CD4-positive, CD25-positive, alpha-beta regulatory T cell (primary cell): ENCODE results near the gene C5orf46. TPM values are rescaled to one million over a fixed set of nuclear protein-coding genes. Genes with fewer than 3 reads are reported as not detected.

Source experiments
- ATAC-seq, 2 donors: fragments of 150-1000 bp; cut with Tn5 transposase; one replicate each; pipeline ENCODE4 v1.10.0; 2021; ENCODE audit warnings: low read depth in 2 of 2, moderate number of reproducible peaks in 2 of 2, moderate library complexity in 1 of 2
- DNase-seq, 3 donors: peaks; one replicate each; pipeline versions ENCODE4 v3.0.0 to v3.0.0-alpha.2; 2012 to 2022; ENCODE audit warnings: mixed read lengths in 1 of 3
- H3K27ac ChIP-seq: one replicate; pipeline ENCODE4 v1.7.0; 2013; ENCODE audit warnings: mild to moderate bottlenecking, low read length; ENCODE audit not compliant: insufficient read depth, poor library complexity, severe bottlenecking
- H3K27me3 ChIP-seq: one replicate; pipeline ENCODE4 v1.7.0; 2013; ENCODE audit warnings: low read length; ENCODE audit not compliant: control insufficient read depth, insufficient read depth
- H3K36me3 ChIP-seq: one replicate; pipeline ENCODE4 v1.7.0; 2013; ENCODE audit warnings: mild to moderate bottlenecking, low read length, moderate library complexity; ENCODE audit not compliant: control insufficient read depth, insufficient read depth
- H3K4me1 ChIP-seq: 2 replicates; pipeline ENCODE4 v1.7.0; 2013; ENCODE audit warnings: mild to moderate bottlenecking, low read length; ENCODE audit not compliant: insufficient read depth, control insufficient read depth, poor library complexity, severe bottlenecking
- H3K4me3 ChIP-seq: one replicate; pipeline ENCODE4 v1.7.0; 2013; ENCODE audit warnings: low read depth, mild to moderate bottlenecking, low read length, moderate library complexity
- H3K9me3 ChIP-seq, 2 experiments: 1 replicate in 1 of 2; 2 replicates in 1 of 2; pipeline ENCODE4 v1.7.0; 2013; ENCODE audit warnings: low read length in 2 of 2, mild to moderate bottlenecking in 1 of 2, moderate library complexity in 1 of 2; ENCODE audit not compliant: control insufficient read depth in 2 of 2
- H3K27ac Mint-ChIP-seq, 3 donors: one replicate each; pipeline ENCODE4 v1.8.0; 2020 to 2022; ENCODE audit warnings: mild to moderate bottlenecking in 3 of 3, mixed read lengths in 3 of 3, moderate library complexity in 2 of 3
- H3K27me3 Mint-ChIP-seq: one replicate; pipeline ENCODE4 v1.8.0; 2022; ENCODE audit warnings: mild to moderate bottlenecking, mixed read lengths
- H3K36me3 Mint-ChIP-seq: one replicate; pipeline ENCODE4 v1.8.0; 2020; ENCODE audit warnings: mixed read lengths
- H3K4me1 Mint-ChIP-seq, 4 donors: one replicate each; pipeline ENCODE4 v1.8.0; 2020 to 2022; ENCODE audit warnings: mixed read lengths in 4 of 4, mild to moderate bottlenecking in 1 of 4
- H3K4me3 Mint-ChIP-seq, 4 donors: one replicate each; pipeline ENCODE4 v1.8.0; 2020 to 2022; ENCODE audit warnings: mild to moderate bottlenecking in 4 of 4, mixed read lengths in 4 of 4, moderate library complexity in 3 of 4
- H3K9me3 Mint-ChIP-seq, 7 donors: one replicate each; pipeline ENCODE4 v1.8.0; 2020 to 2022; ENCODE audit warnings: mixed read lengths in 7 of 7, mild to moderate bottlenecking in 3 of 7, moderate library complexity in 2 of 7
- polyA plus RNA-seq, 4 donors: library from polyadenylated mRNA; unstranded; fragments of 300-500 nt; fragmentation: Illumina TruSeq; gene quantifications; one replicate each; pipeline ENCODE4 v1.2.3, GENCODE V29; 2021
- total RNA-seq: library from RNA; stranded (reverse); gene quantifications from one replicate; pipeline ENCODE4 v1.2.3, GENCODE V29; 2022

Gene C5orf46
- total and polyA plus RNA-seq, 5 donors from 2014 or later = not detected

DNA sequence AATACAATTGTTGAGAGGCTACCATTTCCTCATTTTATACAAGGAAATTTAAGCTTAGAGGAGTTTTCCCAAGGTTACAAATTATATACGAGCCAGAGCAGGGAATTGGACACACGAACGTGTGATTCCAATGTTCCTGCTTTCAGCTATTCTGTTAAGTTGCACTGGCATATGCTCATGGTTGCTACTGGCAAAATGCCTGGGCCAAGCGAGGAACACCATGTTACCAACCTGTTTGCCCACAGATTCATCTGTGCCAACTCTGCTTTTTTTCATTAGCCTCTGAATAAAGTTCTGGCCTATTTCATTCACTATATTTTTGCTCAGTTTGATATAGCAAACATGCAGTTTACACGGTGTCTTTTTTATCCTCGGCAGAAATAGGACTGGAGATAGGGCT lies 5.1 kb upstream of the C5orf46 start:
- Histone ChIP-seq H3K27ac (no peak overlapping the region), H3K27me3 (no peaks in the 10 kb centered on the region), H3K4me3 (no peak overlapping the region), H3K9me3 (no peaks in the 10 kb centered on the region), H3K4me1 (no peaks in the 10 kb centered on the region), H3K36me3 (no peaks in the 10 kb centered on the region)
- Mint-ChIP-seq H3K4me1 (no peaks in the 10 kb centered on the region), H3K9me3 (peaks cover 0 to 2% (median 0%) of the 10 kb centered on the region in 7 donors), H3K4me3 (no peak overlapping the region), H3K27ac (no peak overlapping the region), H3K27me3 (peaks cover 2% of the 10 kb centered on the region), H3K36me3 (no peaks in the 10 kb centered on the region)
- no peak for ATAC-seq
- DNase-seq = no peak

GRCh38 chr5:147904110-147904509 lies 2.2 kb downstream of the C5orf46 start:
- H3K27me3 ChIP-seq = no peaks in the 10 kb centered on the region
- no peak overlapping the region for H3K27ac Mint-ChIP-seq
- H3K9me3 Mint-ChIP-seq = peaks cover 0 to 5% (median 0%) of the 10 kb centered on the region in 7 donors
- no peak overlapping the region for H3K4me3 ChIP-seq
- H3K9me3 ChIP-seq = no peaks in the 10 kb centered on the region
- H3K27ac ChIP-seq = no peak overlapping the region
- no peaks in the 10 kb centered on the region for H3K4me1 ChIP-seq
- no peak for DNase-seq
- no peaks in the 10 kb centered on the region for H3K36me3 Mint-ChIP-seq
- no peak for ATAC-seq
- H3K4me3 Mint-ChIP-seq = no peak overlapping the region
- H3K4me1 Mint-ChIP-seq = no peaks in the 10 kb centered on the region
- H3K36me3 ChIP-seq = no peaks in the 10 kb centered on the region
- no peaks in the 10 kb centered on the region for H3K27me3 Mint-ChIP-seq

DNA sequence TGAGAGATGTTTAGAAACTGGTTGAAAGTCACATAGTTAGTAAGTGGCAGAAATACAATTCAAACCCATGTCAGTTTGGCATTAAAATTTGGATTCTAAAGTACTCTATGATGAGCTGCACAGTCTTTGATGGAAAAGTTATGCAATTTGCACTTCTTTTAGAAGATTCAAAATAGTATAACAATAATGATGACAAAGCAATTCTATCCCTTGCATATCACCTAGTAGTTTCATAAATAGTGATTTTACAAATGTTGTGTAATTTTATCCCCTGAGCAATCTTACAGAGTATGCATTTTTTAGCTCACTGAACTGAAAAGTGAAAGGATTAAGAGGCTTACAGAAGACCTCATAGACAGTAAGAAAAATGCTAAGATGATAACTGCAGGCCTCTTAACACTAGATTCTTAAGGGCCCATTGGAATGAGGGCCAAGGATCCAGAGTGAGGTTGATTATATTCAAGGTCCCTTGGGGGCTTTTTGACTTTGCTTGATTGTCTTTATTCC lies 3.7 kb downstream of the C5orf46 start:
- Mint-ChIP-seq H3K27ac (no peak overlapping the region), H3K4me3 (no peak overlapping the region)
- H3K36me3 ChIP-seq = no peaks in the 10 kb centered on the region

DNA sequence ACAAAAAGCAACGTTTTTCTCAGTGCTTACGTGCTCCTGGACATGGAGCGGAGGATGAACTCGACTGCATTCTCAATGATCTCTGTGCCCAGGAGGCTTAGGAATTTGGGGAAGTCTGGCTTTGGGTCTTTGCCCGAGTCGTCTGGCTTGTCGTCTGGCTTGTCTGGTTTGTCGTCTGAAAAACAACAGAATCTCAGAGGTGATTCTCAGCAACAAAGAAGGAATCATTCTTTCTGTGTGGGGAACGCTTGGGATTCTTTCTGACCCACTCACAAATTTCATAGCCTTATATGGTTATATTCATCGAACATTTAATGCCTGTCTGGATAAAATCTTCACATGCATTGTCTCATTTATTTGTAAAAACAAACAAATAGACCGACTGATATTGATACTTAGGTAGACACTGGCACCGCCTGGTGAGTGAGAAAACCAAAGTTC lies 4.7 kb downstream of the C5orf46 start:
- no peaks in the 10 kb centered on the region for H3K27me3 ChIP-seq
- no peak overlapping the region for H3K4me3 ChIP-seq
- H3K36me3 ChIP-seq = no peaks in the 10 kb centered on the region
- no peaks in the 10 kb centered on the region for H3K4me1 ChIP-seq
- Mint-ChIP-seq H3K9me3 (peaks cover 0 to 5% (median 0%) of the 10 kb centered on the region in 7 donors), H3K27me3 (no peaks in the 10 kb centered on the region), H3K36me3 (no peaks in the 10 kb centered on the region), H3K27ac (no peak overlapping the region), H3K4me1 (no peaks in the 10 kb centered on the region), H3K4me3 (no peak overlapping the region)
- ATAC-seq (no peak), DNase-seq (no peak)
- H3K9me3 ChIP-seq = no peaks in the 10 kb centered on the region
- no peak overlapping the region for H3K27ac ChIP-seq

More for the DNA sequence above, 3.7 kb downstream of the C5orf46 start:
- no peaks in the 10 kb centered on the region for H3K27me3 ChIP-seq
- ATAC-seq = no peak
- H3K9me3 ChIP-seq = no peaks in the 10 kb centered on the region
- no peaks in the 10 kb centered on the region for H3K27me3 Mint-ChIP-seq
- no peaks in the 10 kb centered on the region for H3K4me1 ChIP-seq
- H3K9me3 Mint-ChIP-seq = peaks cover 0 to 5% (median 0%) of the 10 kb centered on the region in 7 donors
- H3K4me1 Mint-ChIP-seq = no peaks in the 10 kb centered on the region
- H3K27ac ChIP-seq = no peak overlapping the region
- H3K36me3 Mint-ChIP-seq = no peaks in the 10 kb centered on the region
- no peak overlapping the region for H3K4me3 ChIP-seq
- no peak for DNase-seq

GRCh38 chr5:147898875-147899401 lies 7.4 kb downstream of the C5orf46 start:
- Mint-ChIP-seq H3K4me1 (no peaks in the 10 kb centered on the region), H3K9me3 (peaks cover 0 to 6% (median 0%) of the 10 kb centered on the region in 7 donors), H3K36me3 (no peaks in the 10 kb centered on the region), H3K27me3 (no peaks in the 10 kb centered on the region), H3K27ac (peak overlapping the region in 1 of 3 donors; percentile 12), H3K4me3 (no peak overlapping the region)
- Histone ChIP-seq H3K4me3 (no peak overlapping the region), H3K9me3 (no peaks in the 10 kb centered on the region), H3K27me3 (no peaks in the 10 kb centered on the region), H3K4me1 (no peaks in the 10 kb centered on the region), H3K36me3 (no peaks in the 10 kb centered on the region), H3K27ac (no peak overlapping the region)
- ATAC-seq = no peak
- no peak for DNase-seq

DNA sequence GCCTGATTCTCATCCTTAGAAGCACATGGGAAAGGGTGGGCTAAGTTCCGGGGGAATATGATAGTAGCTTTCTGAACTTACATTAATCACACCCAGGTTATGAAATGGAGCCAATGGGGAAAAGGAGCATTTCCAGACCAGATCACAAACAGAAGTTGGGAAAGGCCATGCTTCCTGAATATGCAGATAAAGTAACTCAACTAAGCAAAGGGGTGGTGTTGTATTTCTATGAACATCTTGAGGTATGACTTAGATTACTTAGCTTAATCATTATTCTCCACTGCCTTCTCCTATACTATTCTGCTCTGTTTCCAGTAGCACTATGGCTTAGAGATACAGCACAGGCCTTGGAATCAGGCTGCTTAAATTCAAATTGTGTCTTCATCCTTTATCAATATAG lies 10.5 kb downstream of the C5orf46 start:
- H3K9me3 Mint-ChIP-seq = peaks cover 0 to 6% (median 0%) of the 10 kb centered on the region in 7 donors
- no peaks in the 10 kb centered on the region for H3K36me3 ChIP-seq
- no peak overlapping the region for H3K27ac Mint-ChIP-seq
- H3K4me3 ChIP-seq = no peak overlapping the region
- no peaks in the 10 kb centered on the region for H3K27me3 ChIP-seq
- DNase-seq (no peak), ATAC-seq (no peak)
- H3K36me3 Mint-ChIP-seq = no peaks in the 10 kb centered on the region
- no peaks in the 10 kb centered on the region for H3K27me3 Mint-ChIP-seq
- H3K9me3 ChIP-seq = no peaks in the 10 kb centered on the region
- no peaks in the 10 kb centered on the region for H3K4me1 ChIP-seq
- no peak overlapping the region for H3K27ac ChIP-seq
- no peaks in the 10 kb centered on the region for H3K4me1 Mint-ChIP-seq
- no peak overlapping the region for H3K4me3 Mint-ChIP-seq

- ATAC-seq (no peak), DNase-seq (no peak)
- H3K4me3 ChIP-seq = no peak overlapping the region
- no peak overlapping the region for H3K4me3 Mint-ChIP-seq
- peaks cover 0 to 3% (median 0%) of the 10 kb centered on the region in 7 donors for H3K9me3 Mint-ChIP-seq
- no peak overlapping the region for H3K27ac ChIP-seq
- H3K27me3 ChIP-seq = no peaks in the 10 kb centered on the region
- H3K4me1 ChIP-seq = no peaks in the 10 kb centered on the region
- no peaks in the 10 kb centered on the region for H3K4me1 Mint-ChIP-seq
- no peaks in the 10 kb centered on the region for H3K27me3 Mint-ChIP-seq
- H3K36me3 Mint-ChIP-seq = no peaks in the 10 kb centered on the region
- H3K36me3 ChIP-seq = no peaks in the 10 kb centered on the region
- no peaks in the 10 kb centered on the region for H3K9me3 ChIP-seq
- H3K27ac Mint-ChIP-seq = no peak overlapping the region
These were observed 12.5 kb downstream of the C5orf46 start for GRCh38 chr5:147893820-147894219.

DNA sequence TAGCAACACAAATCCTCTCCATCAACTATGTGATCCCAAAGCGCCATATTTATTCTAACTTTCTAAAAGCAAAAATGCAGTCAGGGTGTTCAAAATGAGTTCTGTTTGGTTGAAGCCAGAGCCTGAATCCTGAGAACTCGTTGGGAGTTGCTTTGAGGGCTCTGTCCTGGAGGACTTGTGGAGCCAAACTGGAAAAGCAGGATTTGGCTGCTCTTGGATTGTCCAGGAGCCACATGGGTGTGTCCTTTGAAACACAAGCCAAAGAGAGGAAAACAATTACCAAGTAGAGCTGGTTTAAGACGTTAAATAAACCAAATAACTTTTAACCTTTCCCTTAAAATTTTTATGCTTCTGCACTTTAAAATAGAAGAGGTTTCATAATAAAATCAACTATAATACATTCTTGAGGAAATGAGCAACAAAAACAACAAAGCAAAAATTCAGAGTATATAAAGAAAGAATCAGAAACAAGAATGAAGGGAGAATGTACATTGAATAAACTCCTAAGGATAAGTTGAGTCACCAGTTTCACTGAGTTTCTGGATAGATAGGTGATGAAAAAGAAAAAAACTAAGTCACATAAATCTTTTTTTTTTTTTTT lies 13.5 kb downstream of the C5orf46 start:
- H3K9me3 Mint-ChIP-seq = peaks cover 0 to 3% (median 0%) of the 10 kb centered on the region in 7 donors
- H3K36me3 Mint-ChIP-seq = no peaks in the 10 kb centered on the region
- no peaks in the 10 kb centered on the region for H3K4me1 ChIP-seq
- no peaks in the 10 kb centered on the region for H3K4me1 Mint-ChIP-seq
- H3K36me3 ChIP-seq = no peaks in the 10 kb centered on the region
- no peaks in the 10 kb centered on the region for H3K27me3 ChIP-seq
- no peak overlapping the region for H3K4me3 ChIP-seq
- no peak overlapping the region for H3K4me3 Mint-ChIP-seq
- H3K27ac Mint-ChIP-seq = no peak overlapping the region
- DNase-seq (no peak), ATAC-seq (no peak)
- no peak overlapping the region for H3K27ac ChIP-seq
- H3K9me3 ChIP-seq = no peaks in the 10 kb centered on the region
- no peaks in the 10 kb centered on the region for H3K27me3 Mint-ChIP-seq
